Measurements from ENCODE around the gene EMC1. TPM values are rescaled to one million over a fixed set of nuclear protein-coding genes. Genes with fewer than 3 reads are reported as not detected.

Gene EMC1
- total RNA-seq, 6 experiments from 2014 or later: 18.6 to 32.7 (median 25.3) TPM

DNA sequence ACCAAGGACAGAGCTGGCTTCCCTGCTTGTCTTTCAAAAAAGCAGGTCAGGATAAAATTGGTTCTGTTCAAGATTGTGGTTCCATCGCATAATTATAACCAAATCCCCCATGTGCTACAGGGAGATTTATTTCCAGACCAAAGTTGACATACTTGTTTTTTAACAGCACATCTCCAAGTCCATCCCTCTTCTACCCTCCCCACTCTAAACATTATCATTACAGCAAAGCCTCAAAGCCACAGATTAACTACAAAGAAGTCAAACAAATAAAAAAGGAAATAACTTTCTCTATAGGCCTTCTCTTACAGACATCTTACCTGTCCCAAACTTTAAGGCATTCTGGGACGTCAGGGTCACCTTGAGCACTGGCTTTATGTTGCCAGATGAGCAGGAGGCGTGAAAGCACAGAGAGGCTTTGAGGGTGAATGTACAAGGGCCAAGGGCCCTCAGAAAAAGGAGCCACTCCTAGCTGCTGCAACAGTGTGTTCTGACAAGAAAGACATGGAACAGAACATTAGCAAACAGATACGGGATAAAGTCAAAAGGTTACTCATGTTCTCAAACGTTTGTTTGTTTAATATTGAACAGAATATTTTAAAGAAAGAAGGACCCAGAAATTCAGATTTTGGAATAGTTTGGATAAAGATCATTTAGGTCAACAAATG, 72.5 kb downstream of the EMC1 start:
- peak; percentile 73 to 89 (median 86) for ATAC-seq
- no peaks in the 10 kb centered on the region for H3K27me3 ChIP-seq
- peaks cover 8 to 60% (median 39%) of the 10 kb centered on the region in 4 donors for H3K36me3 ChIP-seq
- no peaks in the 10 kb centered on the region for H3K9me3 ChIP-seq
- peak in 1 of 3 donors; percentile 57 for DNase-seq
- H3K27ac ChIP-seq: peak overlapping the region in 2 of 3 donors; percentile 69 to 76
- peak overlapping the region in 2 of 3 donors; percentile 31 to 36 for H3K4me3 ChIP-seq
- 21% methylated on average over 5 of the region's 5 CpGs for WGBS (ENCODE audit: insufficient coverage, low coverage, low lambda C conversion rate, missing lambda C conversion rate)
- intact Hi-C loops (cut with DNase I): no loop called here
- H3K4me1 ChIP-seq: peaks cover 0 to 35% (median 14%) of the 10 kb centered on the region in 4 donors
- TF ChIP-seq, protein P1, sequence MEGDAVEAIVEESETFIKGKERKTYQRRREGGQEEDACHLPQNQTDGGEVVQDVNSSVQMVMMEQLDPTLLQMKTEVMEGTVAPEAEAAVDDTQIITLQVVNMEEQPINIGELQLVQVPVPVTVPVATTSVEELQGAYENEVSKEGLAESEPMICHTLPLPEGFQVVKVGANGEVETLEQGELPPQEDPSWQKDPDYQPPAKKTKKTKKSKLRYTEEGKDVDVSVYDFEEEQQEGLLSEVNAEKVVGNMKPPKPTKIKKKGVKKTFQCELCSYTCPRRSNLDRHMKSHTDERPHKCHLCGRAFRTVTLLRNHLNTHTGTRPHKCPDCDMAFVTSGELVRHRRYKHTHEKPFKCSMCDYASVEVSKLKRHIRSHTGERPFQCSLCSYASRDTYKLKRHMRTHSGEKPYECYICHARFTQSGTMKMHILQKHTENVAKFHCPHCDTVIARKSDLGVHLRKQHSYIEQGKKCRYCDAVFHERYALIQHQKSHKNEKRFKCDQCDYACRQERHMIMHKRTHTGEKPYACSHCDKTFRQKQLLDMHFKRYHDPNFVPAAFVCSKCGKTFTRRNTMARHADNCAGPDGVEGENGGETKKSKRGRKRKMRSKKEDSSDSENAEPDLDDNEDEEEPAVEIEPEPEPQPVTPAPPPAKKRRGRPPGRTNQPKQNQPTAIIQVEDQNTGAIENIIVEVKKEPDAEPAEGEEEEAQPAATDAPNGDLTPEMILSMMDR (IDR thresholded peaks at IDR 0.05): no peak
- TF ChIP-seq POLR2A (IDR thresholded peaks at IDR 0.05): no peak

DNA sequence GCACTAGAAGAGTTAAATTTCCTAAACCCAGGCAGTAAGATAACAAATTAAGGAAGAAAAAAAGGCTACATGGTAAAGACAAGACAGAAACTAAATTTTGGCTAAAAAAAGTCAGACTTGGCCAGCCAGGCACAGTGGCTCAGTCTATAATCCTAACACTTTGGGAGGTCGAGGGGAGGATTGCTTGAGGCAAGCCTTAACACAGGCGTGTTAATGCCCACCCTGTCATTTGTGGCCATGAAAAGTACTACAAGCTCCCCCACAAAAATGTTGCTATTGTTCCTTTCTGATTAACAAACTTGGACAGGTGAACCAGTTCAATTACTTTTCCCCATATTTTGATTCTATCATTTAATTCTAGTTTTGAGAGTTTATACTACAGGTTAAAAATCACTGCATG, 73.5 kb downstream of the EMC1 start:
- TF ChIP-seq, protein P1 (IDR thresholded peaks at IDR 0.05): no peak
- no peak for TF ChIP-seq POLR2A (IDR thresholded peaks at IDR 0.05)
- Histone ChIP-seq H3K9me3 (no peaks in the 10 kb centered on the region), H3K27ac (peak overlapping the region in 2 of 3 donors; percentile 69 to 76), H3K27me3 (no peaks in the 10 kb centered on the region), H3K4me3 (peak overlapping the region in 2 of 3 donors; percentile 31 to 36), H3K4me1 (peaks cover 0 to 35% (median 14%) of the 10 kb centered on the region in 4 donors), H3K36me3 (peaks cover 3 to 60% (median 42%) of the 10 kb centered on the region in 4 donors)
- intact Hi-C loops (cut with DNase I): no loop called here
- no peak for DNase-seq
- WGBS (ENCODE audit: insufficient coverage, low coverage, low lambda C conversion rate, missing lambda C conversion rate): 94% methylated on average over 2 of the region's 2 CpGs
- ATAC-seq: no peak

DNA sequence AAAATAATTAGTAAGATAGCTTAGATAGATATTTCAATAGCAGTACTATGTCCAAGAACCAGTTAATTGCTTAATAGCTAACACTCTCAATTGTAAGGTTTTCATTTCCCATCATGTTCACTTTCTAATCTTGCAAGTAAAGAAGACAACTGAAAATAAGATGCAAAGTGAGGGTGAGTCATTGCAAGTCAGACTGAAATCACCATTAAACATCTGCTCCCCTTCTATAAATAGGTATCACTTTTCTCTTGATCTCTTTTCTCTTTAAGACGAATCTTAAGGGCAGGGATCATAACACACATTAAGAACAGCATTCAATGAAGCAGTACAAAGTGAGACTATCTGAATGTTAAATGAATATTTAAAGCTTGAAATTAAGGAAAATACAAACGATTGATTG, 81.7 kb downstream of the EMC1 start:
- Histone ChIP-seq H3K27me3 (no peaks in the 10 kb centered on the region), H3K4me1 (peaks cover 0 to 9% (median 0%) of the 10 kb centered on the region in 4 donors), H3K4me3 (no peak overlapping the region), H3K27ac (no peak overlapping the region), H3K9me3 (no peaks in the 10 kb centered on the region), H3K36me3 (peaks cover 4 to 98% (median 77%) of the 10 kb centered on the region in 4 donors)
- WGBS (ENCODE audit: insufficient coverage, low coverage, low lambda C conversion rate, missing lambda C conversion rate): 70% methylated on average over 2 of the region's 2 CpGs
- ATAC-seq (no peak), DNase-seq (no peak)
- intact Hi-C loops (cut with DNase I): no loop called here
- TF ChIP-seq, protein P1 (IDR thresholded peaks at IDR 0.05): no peak
- TF ChIP-seq POLR2A (IDR thresholded peaks at IDR 0.05): no peak

DNA sequence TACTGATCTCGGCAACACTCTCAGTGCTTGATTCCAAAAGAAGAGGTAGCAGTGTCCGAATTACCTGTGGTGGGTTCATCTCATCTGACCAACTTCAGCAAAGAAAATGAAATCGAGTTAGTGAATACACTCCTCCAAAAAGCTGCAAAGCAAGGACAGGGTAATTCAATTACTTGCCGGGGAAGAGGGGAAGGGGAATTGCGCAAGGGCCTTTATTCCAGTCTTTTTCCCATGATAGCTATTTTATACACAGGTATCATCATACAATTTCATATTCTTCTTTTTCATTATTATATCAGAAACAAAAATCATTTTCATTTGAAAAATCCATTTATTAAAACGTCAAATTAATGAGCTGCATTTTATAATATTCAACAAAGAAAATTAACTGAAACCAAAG, 84.2 kb downstream of the EMC1 start:
- Histone ChIP-seq H3K9me3 (no peaks in the 10 kb centered on the region), H3K27ac (no peak overlapping the region), H3K4me3 (no peak overlapping the region), H3K27me3 (no peaks in the 10 kb centered on the region), H3K4me1 (peaks cover 0 to 9% (median 0%) of the 10 kb centered on the region in 4 donors), H3K36me3 (peaks cover 9 to 98% (median 73%) of the 10 kb centered on the region in 4 donors)
- ATAC-seq: no peak
- DNase-seq: no peak
- WGBS (ENCODE audit: insufficient coverage, low coverage, low lambda C conversion rate, missing lambda C conversion rate): 89% methylated on average over 5 of the region's 6 CpGs
- intact Hi-C loops (cut with DNase I): no loop called here
- TF ChIP-seq, protein P1 (IDR thresholded peaks at IDR 0.05): no peak
- TF ChIP-seq POLR2A (IDR thresholded peaks at IDR 0.05): no peak
